Epithelial cell of esophagus (primary cell): Measurements from ENCODE around the gene NPHS1.

Experiments
- DNase-seq: peaks from one replicate; pipeline ENCODE4 v3.0.0; 2010; ENCODE audit warnings: low read depth
- H3K4me3 ChIP-seq: 2 replicates; pipeline ENCODE4 v1.5.1; 2011; ENCODE audit warnings: mild to moderate bottlenecking, low read length, control low read depth
- TF ChIP-seq, protein P1 (sequence below): IDR thresholded peaks from 2 replicates; pipeline ENCODE4 v1.5.1; 2011; ENCODE audit warnings: low read depth, mild to moderate bottlenecking, low read length, control low read depth, inconsistent platforms; ENCODE audit not compliant: insufficient read depth; ENCODE audit errors: missing control alignments

NPHS1 gene

DNA sequence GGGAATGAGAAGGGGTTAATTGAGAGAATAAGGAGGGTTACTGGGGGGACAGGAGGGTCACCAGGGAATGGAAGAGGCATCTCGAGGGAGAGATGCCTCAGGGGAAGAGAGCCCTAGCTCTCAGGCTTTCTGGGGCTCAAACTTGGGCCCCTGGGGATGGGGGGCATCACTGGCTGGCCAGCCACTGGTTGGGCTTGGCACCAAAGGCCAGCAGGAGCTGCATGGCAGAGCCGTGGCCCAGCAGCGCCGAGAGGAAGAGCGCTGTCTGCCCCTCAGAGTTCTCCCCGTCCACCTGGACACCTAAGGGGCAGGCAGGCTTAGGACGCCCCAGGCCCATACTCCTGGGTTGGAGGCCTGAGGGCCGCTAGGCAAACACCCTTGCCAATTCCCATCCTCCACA, 59.4 kb downstream of the NPHS1 start:
- TF ChIP-seq, protein P1, sequence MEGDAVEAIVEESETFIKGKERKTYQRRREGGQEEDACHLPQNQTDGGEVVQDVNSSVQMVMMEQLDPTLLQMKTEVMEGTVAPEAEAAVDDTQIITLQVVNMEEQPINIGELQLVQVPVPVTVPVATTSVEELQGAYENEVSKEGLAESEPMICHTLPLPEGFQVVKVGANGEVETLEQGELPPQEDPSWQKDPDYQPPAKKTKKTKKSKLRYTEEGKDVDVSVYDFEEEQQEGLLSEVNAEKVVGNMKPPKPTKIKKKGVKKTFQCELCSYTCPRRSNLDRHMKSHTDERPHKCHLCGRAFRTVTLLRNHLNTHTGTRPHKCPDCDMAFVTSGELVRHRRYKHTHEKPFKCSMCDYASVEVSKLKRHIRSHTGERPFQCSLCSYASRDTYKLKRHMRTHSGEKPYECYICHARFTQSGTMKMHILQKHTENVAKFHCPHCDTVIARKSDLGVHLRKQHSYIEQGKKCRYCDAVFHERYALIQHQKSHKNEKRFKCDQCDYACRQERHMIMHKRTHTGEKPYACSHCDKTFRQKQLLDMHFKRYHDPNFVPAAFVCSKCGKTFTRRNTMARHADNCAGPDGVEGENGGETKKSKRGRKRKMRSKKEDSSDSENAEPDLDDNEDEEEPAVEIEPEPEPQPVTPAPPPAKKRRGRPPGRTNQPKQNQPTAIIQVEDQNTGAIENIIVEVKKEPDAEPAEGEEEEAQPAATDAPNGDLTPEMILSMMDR: no peak

DNA sequence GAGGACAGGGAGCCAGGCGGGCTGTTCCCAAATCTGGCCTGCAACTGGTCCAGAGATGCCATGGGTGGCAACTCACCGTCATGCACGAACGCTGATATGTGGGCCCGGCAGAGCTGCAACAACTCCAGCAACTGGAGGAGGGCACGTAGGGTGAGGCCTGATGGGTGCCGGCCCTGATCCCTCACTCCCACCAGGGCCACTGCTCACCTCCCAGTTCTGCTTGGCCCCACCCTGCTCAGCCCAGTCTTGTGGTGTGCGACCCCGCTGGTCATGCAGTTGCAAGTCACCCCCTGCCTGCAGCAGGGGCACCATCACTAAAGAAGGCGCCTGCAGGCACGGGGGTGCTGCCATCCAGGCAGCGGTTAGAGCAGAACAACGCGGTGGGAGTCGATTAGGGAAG, 60.0 kb downstream of the NPHS1 start:
- TF ChIP-seq, protein P1: no peak
- DNase-seq: no peak
- H3K4me3 ChIP-seq: no peak overlapping the region

More for the DNA sequence above, 59.4 kb downstream of the NPHS1 start:
- H3K4me3 ChIP-seq: no peak overlapping the region
- DNase-seq: no peak

DNA sequence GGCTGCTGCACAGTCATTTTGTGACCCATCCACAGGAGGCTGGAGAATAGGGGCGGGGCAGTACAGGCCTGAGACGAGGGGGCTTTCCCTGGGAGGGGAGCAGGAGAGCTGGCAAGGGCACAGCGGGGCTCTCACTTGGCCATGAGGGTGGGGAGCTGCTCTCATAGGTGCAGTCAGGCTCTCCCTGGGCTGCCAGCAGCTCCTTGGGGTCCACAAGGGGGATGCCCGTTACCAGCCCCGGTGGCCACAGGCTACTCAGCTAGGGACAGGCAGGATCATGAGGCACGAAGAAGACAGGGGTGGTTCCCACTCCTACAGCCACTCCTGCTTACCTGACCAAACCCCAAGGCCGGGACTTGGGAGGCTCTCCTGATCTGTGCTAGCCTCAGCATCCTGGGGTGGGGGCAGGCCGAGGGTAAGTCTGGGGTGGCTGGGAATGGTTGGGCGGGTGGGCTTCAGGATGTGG, 60.5 kb downstream of the NPHS1 start:
- H3K4me3 ChIP-seq: no peak overlapping the region
- DNase-seq: no peak
- TF ChIP-seq, protein P1: no peak

DNA sequence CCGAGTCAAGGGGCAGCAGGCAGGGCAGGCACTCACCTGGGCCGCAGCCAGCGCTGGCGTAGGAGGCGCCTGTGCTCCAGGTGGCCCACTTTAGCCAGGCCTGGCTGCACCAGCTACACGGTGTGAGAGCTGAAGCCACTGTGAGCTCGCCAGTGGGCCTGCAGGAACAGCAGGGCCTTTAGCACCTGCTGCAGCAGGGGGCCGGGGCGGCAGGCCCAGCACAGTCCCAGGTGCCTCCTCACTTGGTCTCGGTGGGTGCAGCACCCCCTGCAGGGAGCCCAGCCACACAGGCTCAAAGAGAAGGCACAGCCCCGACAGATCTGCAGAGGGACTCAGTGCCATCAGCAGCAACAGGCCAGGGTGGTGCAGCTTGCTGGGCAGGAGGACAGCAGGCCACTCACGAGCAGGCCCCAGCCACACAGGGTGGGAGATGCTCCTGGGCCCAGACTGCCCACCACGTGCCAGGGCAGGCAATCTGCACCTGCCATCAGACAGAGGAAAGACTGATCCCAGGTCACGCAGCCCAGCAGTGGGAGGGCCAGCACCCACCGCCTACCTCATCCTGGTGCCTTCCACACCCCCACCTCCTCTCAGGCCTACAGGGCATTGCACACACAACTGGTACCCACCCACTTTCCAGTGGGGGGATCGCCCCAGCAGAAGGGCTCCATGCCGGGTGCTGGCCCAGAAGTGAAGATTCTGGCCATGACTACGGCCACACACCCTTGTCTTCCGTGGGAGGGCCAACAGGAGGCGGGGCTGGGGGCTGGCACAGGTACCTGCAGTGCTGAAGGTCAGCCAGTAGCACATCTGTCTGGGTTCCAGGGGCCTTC, 61.1 kb downstream of the NPHS1 start:
- TF ChIP-seq, protein P1: no peak
- DNase-seq: no peak
- no peak overlapping the region for H3K4me3 ChIP-seq

DNA sequence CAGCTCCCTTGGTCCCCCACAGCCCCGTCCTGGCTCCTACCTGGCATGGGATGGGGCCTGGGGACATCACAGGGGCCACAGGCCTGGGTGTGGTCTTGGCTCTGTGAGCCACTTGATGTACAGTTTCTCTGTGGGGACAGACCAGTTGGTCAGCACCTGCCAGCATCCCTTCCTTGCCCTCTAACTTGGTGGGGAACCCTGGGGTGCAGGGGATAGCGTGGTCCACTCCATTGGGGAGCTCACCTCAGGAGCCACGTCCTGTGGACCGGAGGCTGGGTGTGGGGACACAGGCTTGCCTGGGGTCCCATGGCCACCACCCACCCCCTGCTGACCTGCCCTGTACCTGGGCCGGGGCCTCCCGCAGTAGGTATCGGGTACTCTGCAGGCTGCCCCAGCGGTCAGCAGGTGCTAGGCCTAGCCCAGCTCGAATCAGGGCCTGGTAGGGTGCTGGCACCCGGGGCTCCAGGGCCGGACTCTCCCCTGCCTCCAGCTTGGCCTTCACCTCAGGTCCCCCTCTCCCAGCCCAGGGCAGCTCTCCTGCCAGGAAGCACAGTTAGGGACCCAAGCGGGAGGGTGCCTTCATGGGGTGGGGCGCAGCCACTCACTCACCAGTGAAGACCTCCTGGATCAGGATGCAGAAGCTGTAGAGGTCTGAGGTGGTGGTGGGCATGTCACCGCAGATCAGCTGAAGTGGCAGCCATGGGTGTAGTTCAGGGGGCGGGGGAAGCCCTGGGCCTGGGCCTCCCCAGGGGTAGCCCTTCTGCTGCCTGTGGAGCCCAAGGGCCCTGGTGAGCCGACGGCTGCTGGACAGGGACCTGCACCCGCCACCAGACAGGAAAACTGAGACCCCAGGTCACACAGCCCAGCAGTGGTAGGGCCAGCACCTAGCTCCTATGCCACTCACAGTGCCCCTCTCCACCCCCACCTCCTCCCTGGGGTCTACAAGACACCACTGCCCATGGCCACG, 62.0 kb downstream of the NPHS1 start:
- no peak for DNase-seq

DNA sequence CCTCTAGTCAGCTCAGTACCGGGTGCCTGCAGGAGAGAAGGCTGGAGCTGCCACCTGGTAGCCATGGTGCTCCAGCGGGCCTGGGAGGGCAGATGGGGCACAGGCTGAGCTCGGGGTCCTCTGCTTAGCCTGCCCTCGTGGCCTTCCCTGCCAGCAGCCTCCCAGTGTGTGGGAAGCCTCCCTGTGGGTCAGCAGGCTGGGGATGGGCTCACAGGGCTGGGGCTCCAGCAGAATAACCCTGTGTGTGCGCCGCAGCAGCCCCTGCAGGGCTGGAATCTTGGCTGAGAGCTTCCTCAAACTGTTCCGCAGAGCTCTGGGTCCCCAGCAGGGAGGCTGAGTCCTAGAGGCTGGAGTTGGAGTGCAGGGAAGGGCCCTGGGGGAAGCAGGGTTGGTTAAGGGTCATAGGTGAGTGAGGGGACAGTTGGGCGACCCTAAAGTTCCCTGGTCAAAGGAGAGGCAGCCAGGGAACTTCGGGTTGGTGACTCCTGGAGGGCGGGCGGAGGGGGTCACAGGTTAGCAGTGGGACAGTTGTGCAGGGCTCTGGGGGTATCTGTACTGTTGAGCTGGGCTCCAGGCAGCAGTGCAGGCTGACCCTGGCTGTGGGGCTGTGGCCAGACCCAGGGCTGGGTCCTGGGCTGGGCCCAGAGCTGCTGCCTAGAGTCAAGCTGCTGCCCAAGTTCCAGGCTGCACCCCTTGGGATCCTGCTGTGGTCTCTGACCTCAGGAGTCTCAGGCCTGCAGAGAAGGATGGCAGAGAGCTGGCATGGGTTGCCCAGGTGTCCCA, 62.9 kb downstream of the NPHS1 start:
- TF ChIP-seq, protein P1: no peak
- H3K4me3 ChIP-seq: no peak overlapping the region
- DNase-seq: no peak

More for the DNA sequence above, 62.0 kb downstream of the NPHS1 start:
- TF ChIP-seq, protein P1: no peak
- H3K4me3 ChIP-seq: no peak overlapping the region
